ENCODE results near the gene ARID5B.

DNA sequence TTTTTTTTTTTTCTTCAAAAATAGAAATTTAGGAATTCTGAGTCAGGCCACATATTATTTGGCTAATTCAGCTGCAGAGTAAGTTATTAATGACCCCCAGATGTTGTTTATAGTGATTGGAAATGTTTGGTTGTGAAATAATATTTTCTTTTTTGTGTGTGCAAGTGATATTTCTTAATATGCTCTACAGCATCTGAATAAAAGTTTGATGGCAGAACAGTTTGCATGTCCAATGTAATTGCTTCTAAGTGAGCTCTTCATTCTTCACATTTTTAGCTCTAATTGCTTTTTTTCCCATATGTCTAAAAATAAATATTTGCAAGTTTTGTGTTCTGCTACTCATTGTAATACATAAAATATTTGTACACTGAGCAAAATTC, 116.0 kb downstream of the ARID5B start:
- TF ChIP-seq, protein P1, sequence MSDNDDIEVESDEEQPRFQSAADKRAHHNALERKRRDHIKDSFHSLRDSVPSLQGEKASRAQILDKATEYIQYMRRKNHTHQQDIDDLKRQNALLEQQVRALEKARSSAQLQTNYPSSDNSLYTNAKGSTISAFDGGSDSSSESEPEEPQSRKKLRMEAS (IDR thresholded peaks at IDR 0.05; ENCODE audit: insufficient read depth, insufficient read length): no peak
- TF ChIP-seq EZH2 (IDR thresholded peaks at IDR 0.05; ENCODE audit: borderline replicate concordance, low read depth, low read length, severe bottlenecking) (no peak), POLR2A (IDR thresholded peaks at IDR 0.05; ENCODE audit: low read depth, low read length) (no peak), POLR2AphosphoS5 (IDR thresholded peaks at IDR 0.05; ENCODE audit: insufficient read depth, low read depth, low read length) (no peak)
- TF ChIP-seq, protein P2, sequence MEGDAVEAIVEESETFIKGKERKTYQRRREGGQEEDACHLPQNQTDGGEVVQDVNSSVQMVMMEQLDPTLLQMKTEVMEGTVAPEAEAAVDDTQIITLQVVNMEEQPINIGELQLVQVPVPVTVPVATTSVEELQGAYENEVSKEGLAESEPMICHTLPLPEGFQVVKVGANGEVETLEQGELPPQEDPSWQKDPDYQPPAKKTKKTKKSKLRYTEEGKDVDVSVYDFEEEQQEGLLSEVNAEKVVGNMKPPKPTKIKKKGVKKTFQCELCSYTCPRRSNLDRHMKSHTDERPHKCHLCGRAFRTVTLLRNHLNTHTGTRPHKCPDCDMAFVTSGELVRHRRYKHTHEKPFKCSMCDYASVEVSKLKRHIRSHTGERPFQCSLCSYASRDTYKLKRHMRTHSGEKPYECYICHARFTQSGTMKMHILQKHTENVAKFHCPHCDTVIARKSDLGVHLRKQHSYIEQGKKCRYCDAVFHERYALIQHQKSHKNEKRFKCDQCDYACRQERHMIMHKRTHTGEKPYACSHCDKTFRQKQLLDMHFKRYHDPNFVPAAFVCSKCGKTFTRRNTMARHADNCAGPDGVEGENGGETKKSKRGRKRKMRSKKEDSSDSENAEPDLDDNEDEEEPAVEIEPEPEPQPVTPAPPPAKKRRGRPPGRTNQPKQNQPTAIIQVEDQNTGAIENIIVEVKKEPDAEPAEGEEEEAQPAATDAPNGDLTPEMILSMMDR (IDR thresholded peaks at IDR 0.05; ENCODE audit: extremely low read depth in 1 of 2, insufficient read depth in 1 of 2, low read depth in 1 of 2, low read length in 2 of 2): no peak

Data from endothelial cell of umbilical vein (primary cell).